Testis (tissue), 3 donors: ENCODE results near the gene CXADR. TPM values are rescaled to one million over a fixed set of nuclear protein-coding genes. Genes with fewer than 3 reads are reported as not detected.
A peak's percentile ranks its signal among the peaks of the same experiment; 100 is the strongest.

Source experiments
- DNase-seq: peaks from one replicate; pipeline ENCODE4 v3.0.0-alpha.2; 2019
- H3K27ac ChIP-seq, 2 donors: fragments of 200-600 bp; sonication (generic); one replicate each; pipeline ENCODE4 v1.5.1; 2019
- H3K27me3 ChIP-seq: fragments of 200-600 bp; sonication (generic); one replicate; pipeline ENCODE4 v1.5.1; 2019
- H3K36me3 ChIP-seq: fragments of 200-600 bp; sonication (generic); one replicate; pipeline ENCODE4 v1.5.1; 2017; ENCODE audit warnings: low read depth; ENCODE audit errors: missing control alignments
- H3K4me1 ChIP-seq: fragments of 200-600 bp; sonication (generic); one replicate; pipeline ENCODE4 v1.5.1; 2019
- H3K4me3 ChIP-seq, 2 donors: fragments of 200-600 bp; sonication (generic); one replicate each; pipeline ENCODE4 v1.5.1; 2017 to 2019
- H3K9me3 ChIP-seq: fragments of 200-600 bp; sonication (generic); one replicate; pipeline ENCODE4 v1.5.1; 2017
- CTCF ChIP-seq, 3 experiments: fragments of 450-650 bp in 2 of 3; fragments of 200-600 bp in 1 of 3; sonication (generic) in 1 of 3; IDR thresholded peaks; one replicate each; pipeline ENCODE4 v1.5.1; 2016 to 2019; ENCODE audit warnings: antibody characterized with exemption in 3 of 3, mild to moderate bottlenecking in 2 of 3, moderate library complexity in 1 of 3
- POLR2A ChIP-seq: fragments of 450-650 bp; IDR thresholded peaks from one replicate; pipeline ENCODE4 v1.6.1; 2017; ENCODE audit warnings: antibody characterized with exemption, mild to moderate bottlenecking, moderate library complexity
- WGBS, 2 donors: methylation state at CpG; one replicate each; pipeline ENCODE4 v1.1.5; 2018; 5-methylcytosine and 5-hydroxymethylcytosine counted together
- intact Hi-C: fragments of 100-400 bp; cut with DNase I; formaldehyde crosslinking; loops from one replicate; pipeline ENCODE4 v1.15.1; 2023; ENCODE audit warnings: low total_unique reads
- polyA plus RNA-seq: library from polyadenylated mRNA; stranded (reverse); fragments of 350-450 nt; fragmentation: Illumina TruSeq; extraction: RNeasy Lipid Tissue Mini Kit (QIAGEN cat#74804); gene quantifications from one replicate; pipeline ENCODE4 v1.2.3, GENCODE V29; 2014; ENCODE audit warnings: low read depth, low replicate concordance; ENCODE audit not compliant: insufficient read depth
- total RNA-seq, 2 donors: library from RNA; depleted of rRNA; stranded (reverse); fragments of >200 nt; gene quantifications; one replicate each; pipeline ENCODE4 v1.2.3, GENCODE V29; 2016

CXADR gene
- total and polyA plus RNA-seq, 3 donors from 2014 or later: 17.6 to 87.0 (median 65.4) TPM

DNA sequence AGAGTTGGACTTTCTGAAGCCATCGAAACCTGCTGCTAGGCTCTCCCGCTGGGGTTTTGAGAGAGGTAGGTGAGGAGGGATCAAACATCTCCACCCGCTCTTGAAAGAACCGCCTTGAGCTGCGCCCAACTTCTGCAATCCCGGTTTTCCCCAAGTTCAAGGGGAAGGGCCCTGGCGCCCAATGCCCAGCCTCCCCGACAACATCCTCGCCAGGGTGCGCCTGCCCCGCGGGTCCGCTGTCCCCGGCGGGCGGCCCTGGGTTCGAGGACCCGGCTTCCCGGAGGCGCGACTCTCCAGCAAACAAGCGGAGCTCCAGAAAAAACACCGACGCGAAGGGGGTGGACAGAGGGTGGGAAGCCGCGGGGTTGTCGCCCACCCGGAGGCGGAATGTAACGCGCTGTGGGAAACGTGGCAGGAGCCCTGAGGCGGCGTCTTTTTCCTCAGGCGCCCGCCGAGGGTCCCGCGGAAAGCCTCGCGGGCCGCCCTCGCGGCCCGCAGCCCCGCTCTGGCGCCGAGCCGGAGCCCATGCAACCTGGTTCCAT is 99.3 kb downstream of the CXADR start:
- peak; percentile 30 for DNase-seq
- 0 to 1% methylated on average over 6 to 49 of the region's 50 CpGs for WGBS, 2 donors
- Histone ChIP-seq H3K4me3 (peak overlapping the region; percentile 85 to 91), H3K27ac (peak overlapping the region; percentile 95 to 99), H3K4me1 (peaks cover 10% of the 10 kb centered on the region), H3K9me3 (no peaks in the 10 kb centered on the region), H3K36me3 (no peaks in the 10 kb centered on the region), H3K27me3 (no peaks in the 10 kb centered on the region)
- no peak for TF ChIP-seq POLR2A
- intact Hi-C loops: no loop called here

GRCh38 chr21:17612565-17613241 is 99.9 kb downstream of the CXADR start, which contains the start of gene BTG3:
Gene BTG3 (minus strand): TSS chr21:17612901. CDS start chr21:17609144, 3,757 bp downstream.
- H3K9me3 ChIP-seq: no peaks in the 10 kb centered on the region
- 0 to 1% methylated on average over 19 to 43 of the region's 102 CpGs for WGBS, 2 donors
- peak within 1 kb of the TSS; percentile 85 to 91 for H3K4me3 ChIP-seq
- TF ChIP-seq CTCF (IDR thresholded peaks at IDR 0.05) (no peak), POLR2A (peak; percentile 83)
- peaks cover 10% of the 10 kb centered on the region for H3K4me1 ChIP-seq
- peak; percentile 89 for DNase-seq
- H3K27ac ChIP-seq: peak within 1 kb of the TSS; percentile 99
- intact Hi-C loops: no loop called here
- H3K27me3 ChIP-seq: no peaks in the 10 kb centered on the region
- H3K36me3 ChIP-seq: no peaks in the 10 kb centered on the region

- TF ChIP-seq CTCF (IDR thresholded peaks at IDR 0.05) (no peak), POLR2A (no peak)
- Histone ChIP-seq H3K36me3 (no peaks in the 10 kb centered on the region), H3K4me3 (peak overlapping the region; percentile 85 to 91), H3K4me1 (peaks cover 10% of the 10 kb centered on the region), H3K9me3 (no peaks in the 10 kb centered on the region), H3K27ac (peak overlapping the region; percentile 99), H3K27me3 (no peaks in the 10 kb centered on the region)
- intact Hi-C loops: no loop called here
- 3 to 8% methylated on average over 10 to 16 of the region's 16 CpGs for WGBS, 2 donors
- peak; percentile 63 for DNase-seq
Observed at GRCh38 chr21:17613242-17613676, 100.4 kb downstream of the CXADR start.

GRCh38 chr21:17616831-17617230 is 104.0 kb downstream of the CXADR start:
- Histone ChIP-seq H3K4me1 (peaks cover 7% of the 10 kb centered on the region), H3K27me3 (no peaks in the 10 kb centered on the region), H3K27ac (no peak overlapping the region), H3K9me3 (no peaks in the 10 kb centered on the region), H3K4me3 (no peak overlapping the region), H3K36me3 (no peaks in the 10 kb centered on the region)
- WGBS, 2 donors: 75 to 94% methylated on average over 1 of the region's 1 CpG
- DNase-seq: no peak
- intact Hi-C loops: no loop called here
- no peak for TF ChIP-seq CTCF (IDR thresholded peaks at IDR 0.05)
- no peak for TF ChIP-seq POLR2A

DNA sequence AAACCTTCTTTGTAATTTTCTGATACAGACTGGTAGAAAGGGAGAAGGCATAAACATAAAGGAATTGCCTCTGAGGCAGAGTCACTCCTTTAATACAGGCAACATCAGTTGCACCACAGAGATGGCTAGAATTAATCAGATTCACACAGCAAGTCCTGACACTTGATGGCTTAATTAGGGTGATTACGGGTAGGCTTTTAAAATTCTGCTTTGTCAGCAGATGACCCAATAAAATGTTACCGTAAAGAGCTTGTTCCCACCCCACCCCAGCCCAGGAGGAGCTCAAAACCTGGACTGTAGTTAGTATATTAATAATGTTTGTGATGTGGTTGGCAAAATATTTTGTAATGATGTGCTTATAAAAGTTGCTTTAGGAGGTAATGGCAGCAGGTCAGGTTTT is 109.2 kb downstream of the CXADR start:
- Histone ChIP-seq H3K9me3 (no peaks in the 10 kb centered on the region), H3K36me3 (no peaks in the 10 kb centered on the region), H3K27ac (no peak overlapping the region), H3K4me3 (no peak overlapping the region), H3K27me3 (no peaks in the 10 kb centered on the region), H3K4me1 (no peaks in the 10 kb centered on the region)
- intact Hi-C loops: no loop called here
- no peak for DNase-seq
- TF ChIP-seq POLR2A (no peak), CTCF (IDR thresholded peaks at IDR 0.05) (no peak)
- WGBS, 2 donors: 57 to 68% methylated on average over 2 of the region's 2 CpGs
